ENCODE measurements around the gene NPC1. TPM values are rescaled to one million over a fixed set of nuclear protein-coding genes. Genes with fewer than 3 reads are reported as not detected.
"Not testable (repeated sequence)": the region's sequence is repeated elsewhere in the genome, so short reads cannot be mapped to it uniquely, and the experiment has no call there.

NPC1 gene
- total and polyA plus RNA-seq, 8 donors = 7.6 to 219 (median 59.3) TPM

DNA sequence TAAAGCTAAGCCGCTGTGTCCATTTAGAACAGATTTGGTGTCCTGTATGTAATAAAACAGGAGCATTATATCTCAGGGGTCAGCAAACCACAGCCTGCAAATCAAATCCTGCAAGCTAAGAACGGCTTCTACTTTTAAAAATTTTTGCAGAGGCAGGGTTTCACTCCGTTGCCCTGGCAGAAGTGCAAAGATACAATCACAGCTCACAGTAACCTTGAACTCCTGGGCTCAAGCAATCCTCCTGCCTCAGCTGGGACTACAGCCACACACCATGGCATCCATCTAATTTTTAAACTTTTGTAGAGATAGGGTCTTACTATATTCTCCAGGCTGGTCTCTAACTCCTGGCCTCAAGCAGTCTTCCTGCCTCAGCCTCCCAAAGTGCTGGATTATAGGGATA, 28.6 kb upstream of the NPC1 start:
- Histone ChIP-seq H3K4me1 (peaks cover 32 to 56% (median 42%) of the 10 kb centered on the region in 4 donors), H3K27me3 (peaks cover 0 to 11% (median 0%) of the 10 kb centered on the region in 3 donors), H3K27ac (no peak overlapping the region), H3K9me3 (no peaks in the 10 kb centered on the region), H3K4me3 (no peak overlapping the region), H3K36me3 (no peaks in the 10 kb centered on the region)
- WGBS, 5 donors = 53 to 73% (median 68%) methylated on average over 3 of the region's 3 CpGs
- no peak for DNase-seq
- no peak for TF ChIP-seq EP300 (IDR thresholded peaks at IDR 0.05)
- TF ChIP-seq POLR2AphosphoS5 (IDR thresholded peaks at IDR 0.05) = no peak
- TF ChIP-seq, protein P1, sequence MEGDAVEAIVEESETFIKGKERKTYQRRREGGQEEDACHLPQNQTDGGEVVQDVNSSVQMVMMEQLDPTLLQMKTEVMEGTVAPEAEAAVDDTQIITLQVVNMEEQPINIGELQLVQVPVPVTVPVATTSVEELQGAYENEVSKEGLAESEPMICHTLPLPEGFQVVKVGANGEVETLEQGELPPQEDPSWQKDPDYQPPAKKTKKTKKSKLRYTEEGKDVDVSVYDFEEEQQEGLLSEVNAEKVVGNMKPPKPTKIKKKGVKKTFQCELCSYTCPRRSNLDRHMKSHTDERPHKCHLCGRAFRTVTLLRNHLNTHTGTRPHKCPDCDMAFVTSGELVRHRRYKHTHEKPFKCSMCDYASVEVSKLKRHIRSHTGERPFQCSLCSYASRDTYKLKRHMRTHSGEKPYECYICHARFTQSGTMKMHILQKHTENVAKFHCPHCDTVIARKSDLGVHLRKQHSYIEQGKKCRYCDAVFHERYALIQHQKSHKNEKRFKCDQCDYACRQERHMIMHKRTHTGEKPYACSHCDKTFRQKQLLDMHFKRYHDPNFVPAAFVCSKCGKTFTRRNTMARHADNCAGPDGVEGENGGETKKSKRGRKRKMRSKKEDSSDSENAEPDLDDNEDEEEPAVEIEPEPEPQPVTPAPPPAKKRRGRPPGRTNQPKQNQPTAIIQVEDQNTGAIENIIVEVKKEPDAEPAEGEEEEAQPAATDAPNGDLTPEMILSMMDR (IDR thresholded peaks at IDR 0.05) = no peak
- TF ChIP-seq POLR2A (IDR thresholded peaks at IDR 0.05) = no peak
- intact Hi-C loops (cut with DNase I; ENCODE audit: low total_unique reads) = no loop called here

DNA sequence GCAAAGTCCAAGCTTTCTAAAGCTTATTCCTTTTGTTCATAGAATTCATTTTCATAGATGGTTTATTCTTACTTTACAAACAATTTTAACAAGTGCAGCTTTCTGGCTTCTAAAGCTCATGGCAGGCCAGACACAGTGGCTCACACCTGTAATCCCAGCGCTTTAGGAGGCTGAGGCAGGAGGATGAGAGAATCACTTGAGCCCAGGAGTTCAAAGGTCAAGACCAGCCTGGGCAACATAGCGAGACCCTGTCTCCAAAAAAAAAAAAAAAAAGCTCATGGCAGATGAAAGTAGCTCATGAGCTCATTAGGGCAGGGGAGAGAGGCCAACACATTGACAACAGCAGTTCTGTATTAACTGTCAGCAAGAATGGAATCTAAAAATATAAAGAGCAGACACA, 28.1 kb upstream of the NPC1 start:
- intact Hi-C loops (cut with DNase I; ENCODE audit: low total_unique reads) = no loop called here
- TF ChIP-seq, protein P1 (IDR thresholded peaks at IDR 0.05) = no peak
- no peak for TF ChIP-seq POLR2AphosphoS5 (IDR thresholded peaks at IDR 0.05)
- TF ChIP-seq POLR2A (IDR thresholded peaks at IDR 0.05) = no peak
- no peak for TF ChIP-seq EP300 (IDR thresholded peaks at IDR 0.05)
- no peak overlapping the region for H3K4me3 ChIP-seq
- H3K27ac ChIP-seq = no peak overlapping the region
- no peaks in the 10 kb centered on the region for H3K9me3 ChIP-seq
- no peak for DNase-seq
- H3K36me3 ChIP-seq = no peaks in the 10 kb centered on the region
- WGBS, 5 donors = 88 to 96% (median 93%) methylated on average over 2 of the region's 2 CpGs
- peaks cover 29 to 55% (median 39%) of the 10 kb centered on the region in 4 donors for H3K4me1 ChIP-seq
- H3K27me3 ChIP-seq = peaks cover 0 to 6% (median 0%) of the 10 kb centered on the region in 3 donors

- H3K36me3 ChIP-seq; H3K9me3 ChIP-seq; H3K4me3 ChIP-seq; H3K27me3 ChIP-seq; intact Hi-C loops (cut with DNase I; ENCODE audit: low total_unique reads); H3K27ac ChIP-seq; DNase-seq: not testable (repeated sequence)
- peaks cover 16 to 49% (median 33%) of the 10 kb centered on the region in 4 donors for H3K4me1 ChIP-seq
- WGBS, 5 donors = 84 to 93% (median 88%) methylated on average over 7 of the region's 7 CpGs
Measured at GRCh38 chr18:23613091-23613475, 26.8 kb upstream of the NPC1 start.

GRCh38 chr18:23612434-23613090, 26.3 kb upstream of the NPC1 start:
- WGBS, 5 donors = 39 to 57% (median 44%) methylated on average over 8 of the region's 8 CpGs
- H3K27me3 ChIP-seq = no peaks in the 10 kb centered on the region
- peak in 1 of 2 donors; percentile 27 for DNase-seq
- no peaks in the 10 kb centered on the region for H3K36me3 ChIP-seq
- peaks cover 14 to 44% (median 28%) of the 10 kb centered on the region in 4 donors for H3K4me1 ChIP-seq
- TF ChIP-seq POLR2AphosphoS5 (IDR thresholded peaks at IDR 0.05) (no peak), POLR2A (IDR thresholded peaks at IDR 0.05) (no peak), EP300 (IDR thresholded peaks at IDR 0.05) (no peak)
- TF ChIP-seq, protein P1 (IDR thresholded peaks at IDR 0.05) = no peak
- peak overlapping the region; percentile 6 to 55 (median 35) for H3K27ac ChIP-seq
- H3K9me3 ChIP-seq = no peaks in the 10 kb centered on the region
- intact Hi-C loops (cut with DNase I; ENCODE audit: low total_unique reads) = no loop called here
- no peak overlapping the region for H3K4me3 ChIP-seq

GRCh38 chr18:23609390-23610023, 23.2 kb upstream of the NPC1 start:
- DNase-seq = peak in 1 of 2 donors; percentile 60
- WGBS, 5 donors = 30 to 73% (median 61%) methylated on average over 5 of the region's 5 CpGs
- Histone ChIP-seq H3K36me3 (no peaks in the 10 kb centered on the region), H3K27ac (peak overlapping the region in 4 of 5 donors; percentile 48 to 75 (median 54)), H3K4me3 (no peak overlapping the region), H3K4me1 (peaks cover 14 to 42% (median 27%) of the 10 kb centered on the region in 4 donors), H3K9me3 (no peaks in the 10 kb centered on the region), H3K27me3 (no peaks in the 10 kb centered on the region)
- intact Hi-C loops (cut with DNase I; ENCODE audit: low total_unique reads) = no loop called here
- TF ChIP-seq EP300 (IDR thresholded peaks at IDR 0.05) (no peak), POLR2AphosphoS5 (IDR thresholded peaks at IDR 0.05) (peak in 2 of 3 donors; percentile 88 to 91)

All from stomach (tissue), 9 donors.